GM23338 (cell line): ENCODE data around the gene CDH7. TPM values are rescaled to one million over a fixed set of nuclear protein-coding genes. Genes with fewer than 3 reads are reported as not detected.

Source experiments
- ATAC-seq: fragments of 200-7000 bp; cut with Tn5 transposase; 3 replicates; pipeline ENCODE4 v1.9.1; 2020
- DNase-seq: peaks from one replicate; pipeline ENCODE4 v3.0.0-alpha.2; 2015; ENCODE audit warnings: low spot score
- H2AFZ ChIP-seq: fragments of 200-600 bp; sonication (generic); 2 replicates; pipeline ENCODE4 v1.8.0; 2016; ENCODE audit warnings: antibody characterized with exemption, mild to moderate bottlenecking, moderate library complexity
- H3F3A ChIP-seq: fragments of 200-600 bp; sonication (generic); replicated peaks from 2 replicates; pipeline ENCODE4 v1.8.0; 2017; ENCODE audit warnings: antibody characterized with exemption, mixed run types, low read depth
- H3K27ac ChIP-seq: fragments of 200-600 bp; sonication (generic); 2 replicates; pipeline ENCODE4 v1.6.1; 2016; ENCODE audit warnings: low read depth
- H3K27me3 ChIP-seq: fragments of 200-600 bp; sonication (generic); 2 replicates; pipeline ENCODE4 v1.8.0; 2016; ENCODE audit warnings: mild to moderate bottlenecking, mixed run types, moderate library complexity; ENCODE audit not compliant: insufficient read depth
- H3K36me3 ChIP-seq: fragments of 200-600 bp; sonication (generic); 2 replicates; pipeline ENCODE4 v1.8.0; 2016; ENCODE audit warnings: mild to moderate bottlenecking; ENCODE audit not compliant: insufficient read depth
- H3K4me1 ChIP-seq: fragments of 200-600 bp; sonication (generic); 2 replicates; pipeline ENCODE4 v1.8.0; 2016; ENCODE audit warnings: mild to moderate bottlenecking, moderate library complexity; ENCODE audit not compliant: insufficient read depth
- H3K4me2 ChIP-seq: fragments of 200-600 bp; sonication (generic); 2 replicates; pipeline ENCODE4 v1.7.1; 2017; ENCODE audit warnings: mixed run types
- H3K4me3 ChIP-seq: fragments of 200-600 bp; sonication (generic); 2 replicates; pipeline ENCODE4 v1.6.1; 2016; ENCODE audit warnings: mixed run types
- H3K79me2 ChIP-seq: fragments of 200-600 bp; sonication (generic); replicated peaks from 2 replicates; pipeline ENCODE4 v1.8.0; 2017; ENCODE audit warnings: mild to moderate bottlenecking; ENCODE audit not compliant: insufficient read depth
- H3K9me2 ChIP-seq: fragments of 200-600 bp; sonication (generic); 2 replicates; pipeline ENCODE4 v1.8.0; 2017; ENCODE audit not compliant: insufficient read depth
- H4K20me1 ChIP-seq: fragments of 200-600 bp; sonication (generic); replicated peaks from 2 replicates; pipeline ENCODE4 v1.8.0; 2017; ENCODE audit warnings: mild to moderate bottlenecking; ENCODE audit not compliant: insufficient read depth
- H3K27ac Mint-ChIP-seq: 2 replicates; pipeline ENCODE4 v1.8.0; 2020; ENCODE audit warnings: inconsistent platforms, mild to moderate bottlenecking, moderate library complexity, mixed read lengths
- H3K27me3 Mint-ChIP-seq: 3 replicates; pipeline ENCODE4 v1.8.0; 2022; ENCODE audit warnings: low read depth, mild to moderate bottlenecking, moderate library complexity, mixed read lengths, inconsistent platforms; ENCODE audit not compliant: insufficient read depth, poor library complexity
- H3K36me3 Mint-ChIP-seq: 3 replicates; pipeline ENCODE4 v1.8.0; 2021; ENCODE audit warnings: low read depth, mild to moderate bottlenecking, inconsistent platforms, moderate library complexity, mixed read lengths
- H3K4me1 Mint-ChIP-seq: 3 replicates; pipeline ENCODE4 v1.8.0; 2020; ENCODE audit warnings: mild to moderate bottlenecking, inconsistent platforms, mixed read lengths
- H3K4me3 Mint-ChIP-seq: 3 replicates; pipeline ENCODE4 v1.8.0; 2021; ENCODE audit warnings: moderate library complexity, mild to moderate bottlenecking, inconsistent platforms, mixed read lengths
- H3K9me3 Mint-ChIP-seq: 3 replicates; pipeline ENCODE4 v1.8.0; 2020; ENCODE audit warnings: moderate library complexity, mild to moderate bottlenecking, inconsistent platforms, mixed read lengths
- CREB1 ChIP-seq: fragments of 250-450 bp; sonication (Bioruptor Pico); IDR thresholded peaks from 2 replicates; pipeline ENCODE4 v1.5.0; 2020; ENCODE audit warnings: low read depth, mild to moderate bottlenecking, moderate library complexity
- CTCF ChIP-seq, 2 experiments: fragments of 200-600 bp in 1 of 2; sonication (generic) in 1 of 2; conservative IDR thresholded peaks; 2 replicates each; pipeline versions ENCODE4 v1.5.1 to v1.6.1; 2016 to 2017; ENCODE audit warnings: antibody characterized with exemption in 2 of 2, low read depth in 2 of 2, mild to moderate bottlenecking in 2 of 2, moderate library complexity in 1 of 2
- EZH2 ChIP-seq: fragments of 200-600 bp; sonication (generic); IDR thresholded peaks from one replicate; pipeline ENCODE4 v1.8.0; 2017; ENCODE audit warnings: antibody characterized with exemption, mild to moderate bottlenecking, low read depth; ENCODE audit not compliant: unreplicated experiment
- EZH2phosphoT487 ChIP-seq: fragments of 200-600 bp; sonication (generic); IDR thresholded peaks from one replicate; pipeline ENCODE4 v1.8.1; 2018; ENCODE audit warnings: antibody characterized with exemption; ENCODE audit not compliant: unreplicated experiment
- JUNB ChIP-seq: IDR thresholded peaks from one replicate; pipeline ENCODE4 v1.6.1; 2016; ENCODE audit warnings: antibody characterized with exemption; ENCODE audit not compliant: unreplicated experiment
- NANOG ChIP-seq: IDR thresholded peaks from 2 replicates; pipeline ENCODE4 v1.6.1; 2016; ENCODE audit warnings: antibody characterized with exemption, borderline replicate concordance
- POLR2AphosphoS5 ChIP-seq: IDR thresholded peaks from 2 replicates; pipeline ENCODE4 v1.6.1; 2016; ENCODE audit warnings: antibody characterized with exemption, low read depth
- REST ChIP-seq: IDR thresholded peaks from one replicate; pipeline ENCODE4 v1.6.1; 2018; ENCODE audit warnings: antibody characterized with exemption; ENCODE audit not compliant: unreplicated experiment
- STAT1 ChIP-seq: IDR thresholded peaks from one replicate; pipeline ENCODE4 v1.6.1; 2016; ENCODE audit warnings: antibody characterized with exemption; ENCODE audit not compliant: unreplicated experiment
- ZNF114 ChIP-seq: fragments of 250-450 bp; sonication (Bioruptor Pico); IDR thresholded peaks from 2 replicates; pipeline ENCODE4 v1.5.0; 2020; ENCODE audit warnings: mild to moderate bottlenecking, moderate library complexity
- ZNF331 ChIP-seq: fragments of 250-450 bp; sonication (Bioruptor Pico); IDR thresholded peaks from 2 replicates; pipeline ENCODE4 v1.5.0; 2020; ENCODE audit warnings: low read depth, mild to moderate bottlenecking, moderate library complexity
- polyA plus RNA-seq: library from polyadenylated mRNA; unstranded; fragments of >200 nt; fragmentation: Nextera tagmentation; extraction: Ambion mirVana; gene quantifications from 2 replicates; pipeline ENCODE4 v1.2.1, GENCODE V29; 2016
- total RNA-seq: library from RNA; depleted of rRNA; stranded (reverse); fragments of >200 nt; shearing (Covaris generic); gene quantifications from 2 replicates; pipeline ENCODE4 v1.2.3, GENCODE V29; 2014
- TF ChIP-seq, protein P1 (sequence below): fragments of 250-450 bp; sonication (Bioruptor Pico); IDR thresholded peaks from 2 replicates; pipeline ENCODE4 v1.5.0; 2020; ENCODE audit warnings: mild to moderate bottlenecking, moderate library complexity
- TF ChIP-seq, protein P2 (sequence below): IDR thresholded peaks from 2 replicates; pipeline ENCODE4 v1.6.1; 2016; ENCODE audit warnings: antibody characterized with exemption

Gene CDH7
- total and polyA plus RNA-seq, 2 experiments from 2014 or later: 1.8 TPM

DNA sequence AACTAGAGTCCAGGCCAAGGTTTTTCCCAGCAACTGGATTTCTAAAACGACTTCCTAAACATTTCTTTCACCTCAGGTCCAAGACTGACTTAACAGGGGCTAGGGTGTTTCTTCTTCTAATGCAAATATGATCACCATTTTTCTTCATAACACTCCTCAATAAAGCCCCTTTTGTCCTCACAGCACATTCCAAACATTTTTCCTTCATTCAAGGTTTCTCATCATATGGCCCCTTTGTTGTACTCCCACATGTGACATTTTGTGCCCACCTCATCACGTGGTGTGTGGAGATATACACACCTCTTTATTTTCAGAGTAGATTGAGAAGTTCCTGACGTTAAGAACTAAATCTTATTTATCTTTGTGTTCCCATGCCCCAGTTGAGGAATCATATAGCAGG, 3.9 kb upstream of the CDH7 start:
- Histone ChIP-seq H3K27ac (no peak overlapping the region), H3K9me2 (no peaks in the 10 kb centered on the region), H3K4me2 (no peak overlapping the region), H3F3A (no peaks in the 10 kb centered on the region), H3K27me3 (peaks cover 28% of the 10 kb centered on the region), H3K4me3 (no peak overlapping the region), H3K4me1 (peaks cover 5% of the 10 kb centered on the region; the same call in 1 of the 2 replicates), H4K20me1 (no peaks in the 10 kb centered on the region; the same call in 1 of the 2 replicates), H3K79me2 (no peaks in the 10 kb centered on the region), H2AFZ (no peak overlapping the region), H3K36me3 (no peaks in the 10 kb centered on the region)
- Mint-ChIP-seq H3K4me3 (no peak overlapping the region), H3K9me3 (no peaks in the 10 kb centered on the region), H3K36me3 (no peaks in the 10 kb centered on the region), H3K27me3 (peaks cover 19% of the 10 kb centered on the region), H3K4me1 (peaks cover 17% of the 10 kb centered on the region), H3K27ac (no peak overlapping the region)
- no peak for DNase-seq
- no peak for ATAC-seq
- TF ChIP-seq ZNF331 (CRISPR knock-in tag): no peak
- no peak for TF ChIP-seq JUNB
- no peak for TF ChIP-seq REST
- no peak for TF ChIP-seq CREB1 (CRISPR knock-in tag)
- TF ChIP-seq EZH2phosphoT487: no peak
- TF ChIP-seq NANOG: no peak
- TF ChIP-seq POLR2AphosphoS5: no peak
- TF ChIP-seq EZH2: no peak
- TF ChIP-seq, protein P1, sequence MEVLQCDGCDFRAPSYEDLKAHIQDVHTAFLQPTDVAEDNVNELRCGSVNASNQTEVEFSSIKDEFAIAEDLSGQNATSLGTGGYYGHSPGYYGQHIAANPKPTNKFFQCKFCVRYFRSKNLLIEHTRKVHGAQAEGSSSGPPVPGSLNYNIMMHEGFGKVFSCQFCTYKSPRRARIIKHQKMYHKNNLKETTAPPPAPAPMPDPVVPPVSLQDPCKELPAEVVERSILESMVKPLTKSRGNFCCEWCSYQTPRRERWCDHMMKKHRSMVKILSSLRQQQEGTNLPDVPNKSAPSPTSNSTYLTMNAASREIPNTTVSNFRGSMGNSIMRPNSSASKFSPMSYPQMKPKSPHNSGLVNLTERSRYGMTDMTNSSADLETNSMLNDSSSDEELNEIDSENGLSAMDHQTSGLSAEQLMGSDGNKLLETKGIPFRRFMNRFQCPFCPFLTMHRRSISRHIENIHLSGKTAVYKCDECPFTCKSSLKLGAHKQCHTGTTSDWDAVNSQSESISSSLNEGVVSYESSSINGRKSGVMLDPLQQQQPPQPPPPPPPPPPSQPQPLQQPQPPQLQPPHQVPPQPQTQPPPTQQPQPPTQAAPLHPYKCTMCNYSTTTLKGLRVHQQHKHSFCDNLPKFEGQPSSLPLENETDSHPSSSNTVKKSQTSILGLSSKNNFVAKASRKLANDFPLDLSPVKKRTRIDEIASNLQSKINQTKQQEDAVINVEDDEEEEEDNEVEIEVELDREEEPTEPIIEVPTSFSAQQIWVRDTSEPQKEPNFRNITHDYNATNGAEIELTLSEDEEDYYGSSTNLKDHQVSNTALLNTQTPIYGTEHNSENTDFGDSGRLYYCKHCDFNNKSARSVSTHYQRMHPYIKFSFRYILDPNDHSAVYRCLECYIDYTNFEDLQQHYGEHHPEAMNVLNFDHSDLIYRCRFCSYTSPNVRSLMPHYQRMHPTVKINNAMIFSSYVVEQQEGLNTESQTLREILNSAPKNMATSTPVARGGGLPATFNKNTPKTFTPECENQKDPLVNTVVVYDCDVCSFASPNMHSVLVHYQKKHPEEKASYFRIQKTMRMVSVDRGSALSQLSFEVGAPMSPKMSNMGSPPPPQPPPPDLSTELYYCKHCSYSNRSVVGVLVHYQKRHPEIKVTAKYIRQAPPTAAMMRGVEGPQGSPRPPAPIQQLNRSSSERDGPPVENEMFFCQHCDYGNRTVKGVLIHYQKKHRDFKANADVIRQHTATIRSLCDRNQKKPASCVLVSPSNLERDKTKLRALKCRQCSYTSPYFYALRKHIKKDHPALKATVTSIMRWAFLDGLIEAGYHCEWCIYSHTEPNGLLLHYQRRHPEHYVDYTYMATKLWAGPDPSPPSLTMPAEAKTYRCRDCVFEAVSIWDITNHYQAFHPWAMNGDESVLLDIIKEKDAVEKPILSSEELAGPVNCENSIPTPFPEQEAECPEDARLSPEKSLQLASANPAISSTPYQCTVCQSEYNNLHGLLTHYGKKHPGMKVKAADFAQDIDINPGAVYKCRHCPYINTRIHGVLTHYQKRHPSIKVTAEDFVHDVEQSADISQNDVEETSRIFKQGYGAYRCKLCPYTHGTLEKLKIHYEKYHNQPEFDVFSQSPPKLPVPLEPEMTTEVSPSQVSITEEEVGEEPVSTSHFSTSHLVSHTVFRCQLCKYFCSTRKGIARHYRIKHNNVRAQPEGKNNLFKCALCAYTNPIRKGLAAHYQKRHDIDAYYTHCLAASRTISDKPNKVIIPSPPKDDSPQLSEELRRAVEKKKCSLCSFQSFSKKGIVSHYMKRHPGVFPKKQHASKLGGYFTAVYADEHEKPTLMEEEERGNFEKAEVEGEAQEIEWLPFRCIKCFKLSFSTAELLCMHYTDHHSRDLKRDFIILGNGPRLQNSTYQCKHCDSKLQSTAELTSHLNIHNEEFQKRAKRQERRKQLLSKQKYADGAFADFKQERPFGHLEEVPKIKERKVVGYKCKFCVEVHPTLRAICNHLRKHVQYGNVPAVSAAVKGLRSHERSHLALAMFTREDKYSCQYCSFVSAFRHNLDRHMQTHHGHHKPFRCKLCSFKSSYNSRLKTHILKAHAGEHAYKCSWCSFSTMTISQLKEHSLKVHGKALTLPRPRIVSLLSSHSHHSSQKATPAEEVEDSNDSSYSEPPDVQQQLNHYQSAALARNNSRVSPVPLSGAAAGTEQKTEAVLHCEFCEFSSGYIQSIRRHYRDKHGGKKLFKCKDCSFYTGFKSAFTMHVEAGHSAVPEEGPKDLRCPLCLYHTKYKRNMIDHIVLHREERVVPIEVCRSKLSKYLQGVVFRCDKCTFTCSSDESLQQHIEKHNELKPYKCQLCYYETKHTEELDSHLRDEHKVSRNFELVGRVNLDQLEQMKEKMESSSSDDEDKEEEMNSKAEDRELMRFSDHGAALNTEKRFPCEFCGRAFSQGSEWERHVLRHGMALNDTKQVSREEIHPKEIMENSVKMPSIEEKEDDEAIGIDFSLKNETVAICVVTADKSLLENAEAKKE (CRISPR knock-in tag): no peak
- no peak for TF ChIP-seq CTCF (conservative IDR thresholded peaks at IDR 0.05; ENCODE audit: low read depth in 2 of 2)
- no peak for TF ChIP-seq STAT1
- TF ChIP-seq ZNF114: no peak
- TF ChIP-seq, protein P2, sequence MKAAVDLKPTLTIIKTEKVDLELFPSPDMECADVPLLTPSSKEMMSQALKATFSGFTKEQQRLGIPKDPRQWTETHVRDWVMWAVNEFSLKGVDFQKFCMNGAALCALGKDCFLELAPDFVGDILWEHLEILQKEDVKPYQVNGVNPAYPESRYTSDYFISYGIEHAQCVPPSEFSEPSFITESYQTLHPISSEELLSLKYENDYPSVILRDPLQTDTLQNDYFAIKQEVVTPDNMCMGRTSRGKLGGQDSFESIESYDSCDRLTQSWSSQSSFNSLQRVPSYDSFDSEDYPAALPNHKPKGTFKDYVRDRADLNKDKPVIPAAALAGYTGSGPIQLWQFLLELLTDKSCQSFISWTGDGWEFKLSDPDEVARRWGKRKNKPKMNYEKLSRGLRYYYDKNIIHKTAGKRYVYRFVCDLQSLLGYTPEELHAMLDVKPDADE: no peak
